HEK293 (cell line): ENCODE results near the gene CLIC4.
A peak's percentile ranks its signal among the peaks of the same experiment; 100 is the strongest.

Experiments used
- FEZF1 ChIP-seq: fragments of 450-650 bp; formaldehyde crosslinking; IDR thresholded peaks from 2 replicates; pipeline ENCODE4 v1.5.1; 2016; ENCODE audit warnings: missing biosample characterization, missing genetic modification characterization
- GFI1B ChIP-seq: fragments of 450-650 bp; formaldehyde crosslinking; IDR thresholded peaks from 2 replicates; pipeline ENCODE4 v1.5.1; 2016; ENCODE audit warnings: missing biosample characterization, missing genetic modification characterization
- GLI4 ChIP-seq: fragments of 450-650 bp; formaldehyde crosslinking; IDR thresholded peaks from 2 replicates; pipeline ENCODE4 v1.5.1; 2016; ENCODE audit warnings: missing biosample characterization, missing genetic modification characterization
- IKZF3 ChIP-seq: fragments of 450-650 bp; IDR thresholded peaks from 2 replicates; pipeline ENCODE4 v1.5.0; 2018; ENCODE audit warnings: missing biosample characterization, mild to moderate bottlenecking, missing genetic modification characterization, moderate library complexity
- MEIS1 ChIP-seq: sonication (generic); formaldehyde crosslinking; IDR thresholded peaks from 2 replicates; pipeline ENCODE4 v1.8.1; 2022; ENCODE audit warnings: missing genetic modification reagents, mild to moderate bottlenecking, borderline replicate concordance
- OVOL3 ChIP-seq: fragments of 450-650 bp; formaldehyde crosslinking; IDR thresholded peaks from 2 replicates; pipeline ENCODE4 v1.5.1; 2016; ENCODE audit warnings: missing biosample characterization, missing genetic modification characterization
- PRDM1 ChIP-seq: fragments of 450-650 bp; formaldehyde crosslinking; IDR thresholded peaks from 2 replicates; pipeline ENCODE4; 2016; ENCODE audit warnings: missing biosample characterization, missing genetic modification characterization
- REST ChIP-seq: fragments of 450-650 bp; formaldehyde crosslinking; IDR thresholded peaks from 2 replicates; pipeline ENCODE4 v1.5.1; 2016; ENCODE audit warnings: missing biosample characterization, missing genetic modification characterization
- SCRT1 ChIP-seq: fragments of 450-650 bp; formaldehyde crosslinking; IDR thresholded peaks from 2 replicates; pipeline ENCODE4 v1.5.1; 2016; ENCODE audit warnings: missing biosample characterization, missing genetic modification characterization, borderline replicate concordance
- SETDB1 ChIP-seq: IDR thresholded peaks from one replicate; pipeline ENCODE4 v1.6.1; 2017; ENCODE audit warnings: mild to moderate bottlenecking, low read length, moderate library complexity, mixed read lengths; ENCODE audit not compliant: insufficient read length
- TCF7L2 ChIP-seq: IDR thresholded peaks from 2 replicates; pipeline ENCODE4 v1.6.1; 2011; ENCODE audit warnings: low read depth, mild to moderate bottlenecking, inconsistent platforms, low read length, moderate library complexity, borderline replicate concordance
- ZBTB21 ChIP-seq: fragments of 450-650 bp; formaldehyde crosslinking; IDR thresholded peaks from 2 replicates; pipeline ENCODE4 v1.5.1; 2017; ENCODE audit warnings: missing biosample characterization, missing genetic modification characterization
- ZBTB26 ChIP-seq: fragments of 450-650 bp; formaldehyde crosslinking; optimal IDR thresholded peaks from 2 replicates; pipeline ENCODE3; 2016; ENCODE audit warnings: missing biosample characterization, mild to moderate bottlenecking, missing genetic modification characterization
- ZIC2 ChIP-seq: fragments of 450-650 bp; formaldehyde crosslinking; IDR thresholded peaks from 2 replicates; pipeline ENCODE4 v1.5.1; 2016; ENCODE audit warnings: missing biosample characterization, missing genetic modification characterization
- ZNF132 ChIP-seq: fragments of 450-650 bp; formaldehyde crosslinking; IDR thresholded peaks from 2 replicates; pipeline ENCODE4 v1.5.1; 2017; ENCODE audit warnings: missing biosample characterization, missing genetic modification characterization, borderline replicate concordance
- ZNF138 ChIP-seq: fragments of 450-650 bp; formaldehyde crosslinking; IDR thresholded peaks from 2 replicates; pipeline ENCODE4 v1.5.1; 2016; ENCODE audit warnings: missing biosample characterization, missing genetic modification characterization, borderline replicate concordance
- ZNF18 ChIP-seq: fragments of 450-650 bp; formaldehyde crosslinking; IDR thresholded peaks from 2 replicates; pipeline ENCODE4 v1.5.1; 2016; ENCODE audit warnings: missing biosample characterization, missing genetic modification characterization
- ZNF221 ChIP-seq: fragments of 450-650 bp; formaldehyde crosslinking; IDR thresholded peaks from 2 replicates; pipeline ENCODE4 v1.5.1; 2017; ENCODE audit warnings: missing biosample characterization, missing genetic modification characterization, borderline replicate concordance
- ZNF23 ChIP-seq: fragments of 450-650 bp; formaldehyde crosslinking; IDR thresholded peaks from 2 replicates; pipeline ENCODE4 v1.5.1; 2016; ENCODE audit warnings: missing biosample characterization, missing genetic modification characterization, borderline replicate concordance
- ZNF24 ChIP-seq: fragments of 450-650 bp; formaldehyde crosslinking; IDR thresholded peaks from 2 replicates; pipeline ENCODE4 v1.5.1; 2016; ENCODE audit warnings: missing biosample characterization, missing genetic modification characterization
- ZNF398 ChIP-seq: fragments of 450-650 bp; formaldehyde crosslinking; IDR thresholded peaks from 2 replicates; pipeline ENCODE4 v1.5.1; 2017; ENCODE audit warnings: missing biosample characterization, missing genetic modification characterization
- ZNF426 ChIP-seq: fragments of 450-650 bp; formaldehyde crosslinking; IDR thresholded peaks from 2 replicates; pipeline ENCODE4 v1.5.1; 2017; ENCODE audit warnings: missing biosample characterization, missing genetic modification characterization, mild to moderate bottlenecking, inconsistent platforms, moderate library complexity
- ZNF530 ChIP-seq: fragments of 450-650 bp; formaldehyde crosslinking; IDR thresholded peaks from 2 replicates; pipeline ENCODE4 v1.5.1; 2016; ENCODE audit warnings: low read depth, missing biosample characterization, missing genetic modification characterization
- ZNF610 ChIP-seq: fragments of 450-650 bp; formaldehyde crosslinking; IDR thresholded peaks from 2 replicates; pipeline ENCODE4 v1.5.1; 2016; ENCODE audit warnings: missing biosample characterization, missing genetic modification characterization, borderline replicate concordance
- ZNF624 ChIP-seq: fragments of 450-650 bp; formaldehyde crosslinking; IDR thresholded peaks from 2 replicates; pipeline ENCODE4 v1.5.1; 2017; ENCODE audit warnings: missing biosample characterization, missing genetic modification characterization
- ZNF660 ChIP-seq: fragments of 450-650 bp; IDR thresholded peaks from 2 replicates; pipeline ENCODE4 v1.5.1; 2018; ENCODE audit warnings: missing biosample characterization, mild to moderate bottlenecking, missing genetic modification characterization
- ZNF701 ChIP-seq: fragments of 450-650 bp; formaldehyde crosslinking; IDR thresholded peaks from 2 replicates; pipeline ENCODE4 v1.5.1; 2016; ENCODE audit warnings: missing biosample characterization, missing genetic modification characterization
- ZNF704 ChIP-seq: fragments of 450-650 bp; formaldehyde crosslinking; IDR thresholded peaks from 2 replicates; pipeline ENCODE4 v1.5.1; 2016; ENCODE audit warnings: missing biosample characterization, missing genetic modification characterization
- TF ChIP-seq, protein P1 (sequence below): fragments of 450-650 bp; formaldehyde crosslinking; IDR thresholded peaks from 2 replicates; pipeline ENCODE4 v1.5.1; 2017; ENCODE audit warnings: missing biosample characterization, missing genetic modification characterization

CLIC4 gene

DNA sequence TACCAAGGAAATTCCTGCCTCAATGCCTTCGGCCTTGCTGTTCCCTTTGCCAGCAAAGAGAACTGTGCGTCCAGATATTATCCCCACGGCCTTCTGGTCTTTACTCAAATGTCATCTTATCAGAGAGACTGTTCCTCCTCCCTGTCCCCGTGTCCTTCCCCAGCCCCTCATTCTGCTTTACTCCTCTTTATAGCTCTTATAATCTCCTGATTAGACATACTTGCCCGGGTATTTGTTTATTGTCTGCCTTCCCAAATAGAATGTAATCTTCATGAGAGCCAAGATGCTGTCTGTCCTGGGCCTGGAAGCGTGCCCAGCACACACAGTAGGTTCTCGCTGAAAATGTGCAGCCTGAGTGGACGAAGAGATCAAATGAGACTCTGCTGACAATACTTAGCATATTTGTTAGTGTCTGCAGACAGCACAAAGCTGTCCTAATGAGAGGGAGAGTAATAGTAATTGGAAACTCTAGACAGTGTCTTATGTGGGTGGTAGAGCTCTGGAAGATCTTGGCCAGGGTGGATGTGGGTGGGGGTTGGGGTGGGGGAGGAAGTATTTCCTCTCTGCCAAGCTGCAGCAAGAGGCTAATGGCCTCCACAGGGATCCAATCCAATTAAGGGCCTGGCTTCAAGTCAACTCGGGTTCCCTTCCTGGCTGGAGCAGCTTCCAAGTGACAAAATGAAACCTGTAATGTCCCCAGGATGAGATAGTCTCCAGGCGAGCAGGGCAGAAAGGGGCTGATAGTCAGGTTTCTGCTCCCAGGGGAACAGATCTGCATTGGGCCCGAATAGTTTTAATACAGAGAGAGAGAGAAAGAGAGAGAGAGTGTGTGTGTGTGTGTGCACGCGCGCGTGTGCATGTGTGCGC, 9.5 kb upstream of the CLIC4 start (continued):
- TF ChIP-seq SCRT1 (tag by site-specific recombination) (no peak), ZNF18 (tag by site-specific recombination) (peak; percentile 24; the same call in 1 of the 2 replicates), ZIC2 (tag by site-specific recombination) (peak; percentile 45; the same call in 1 of the 2 replicates), ZNF138 (tag by site-specific recombination) (no peak), ZNF221 (no peak), ZNF701 (tag by site-specific recombination) (no peak), ZBTB26 (tag by site-specific recombination) (peak; percentile 30), IKZF3 (tag by site-specific recombination) (peak; percentile 54; the same call in 1 of the 2 replicates), PRDM1 (no peak), ZNF530 (tag by site-specific recombination) (no peak), GLI4 (tag by site-specific recombination) (no peak), GFI1B (no peak), ZNF23 (no peak), REST (no peak), ZNF132 (no peak), FEZF1 (tag by site-specific recombination) (peak; percentile 80), SETDB1 (no peak), ZNF624 (tag by site-specific recombination) (no peak), TCF7L2 (no peak), OVOL3 (tag by site-specific recombination) (peak; percentile 65; the same call in 1 of the 2 replicates), ZNF426 (no peak), ZBTB21 (tag by site-specific recombination) (no peak), ZNF660 (tag by site-specific recombination) (0 out of 2 replicates have a peak, but pooled peaks have one; percentile 8), ZNF24 (peak; percentile 21), ZNF398 (tag by site-specific recombination) (peak; percentile 66), ZNF704 (tag by site-specific recombination) (no peak), ZNF610 (tag by site-specific recombination) (no peak), MEIS1 (no peak)
- TF ChIP-seq, protein P1, sequence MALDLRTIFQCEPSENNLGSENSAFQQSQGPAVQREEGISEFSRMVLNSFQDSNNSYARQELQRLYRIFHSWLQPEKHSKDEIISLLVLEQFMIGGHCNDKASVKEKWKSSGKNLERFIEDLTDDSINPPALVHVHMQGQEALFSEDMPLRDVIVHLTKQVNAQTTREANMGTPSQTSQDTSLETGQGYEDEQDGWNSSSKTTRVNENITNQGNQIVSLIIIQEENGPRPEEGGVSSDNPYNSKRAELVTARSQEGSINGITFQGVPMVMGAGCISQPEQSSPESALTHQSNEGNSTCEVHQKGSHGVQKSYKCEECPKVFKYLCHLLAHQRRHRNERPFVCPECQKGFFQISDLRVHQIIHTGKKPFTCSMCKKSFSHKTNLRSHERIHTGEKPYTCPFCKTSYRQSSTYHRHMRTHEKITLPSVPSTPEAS (tag by site-specific recombination) = peak; percentile 79
